MCF 10A (cell line): ENCODE data around the gene NCOA6. TPM values are rescaled to one million over a fixed set of nuclear protein-coding genes. Genes with fewer than 3 reads are reported as not detected.

Experiments
- BruUV-seq: library from RNA; stranded (reverse); fragments of 400-500 nt; replicated peaks from 2 replicates; lab custom pipeline; 2021; lab: Mats Ljungman, UMichigan
- CTCF ChIA-PET: fragments of 300-600 bp; sonication (Branson Sonifier 250); formaldehyde crosslinking; extraction: SDS; loops from one replicate; lab custom pipeline; 2021; ENCODE audit warnings: antibody characterized with exemption, inconsistent platforms; lab: Yijun Ruan, JAX
- POLR2A ChIA-PET: fragments of 300-600, 350-650 bp; sonication (Branson Sonifier 250); formaldehyde crosslinking; extraction: SDS; loops from one replicate; lab custom pipeline; 2020; ENCODE audit warnings: antibody characterized with exemption, inconsistent platforms; lab: Yijun Ruan, JAX
- DNase-seq: peaks from one replicate; pipeline ENCODE4 v3.0.0-alpha.2; 2018; ENCODE audit not compliant: unreplicated experiment
- H3K27ac Mint-ChIP-seq: one replicate; pipeline ENCODE4 v1.8.0; 2022; ENCODE audit warnings: mild to moderate bottlenecking, low read depth, mixed read lengths; ENCODE audit not compliant: unreplicated experiment
- H3K27me3 Mint-ChIP-seq: one replicate; pipeline ENCODE4 v1.8.0; 2022; ENCODE audit warnings: mixed read lengths; ENCODE audit not compliant: insufficient read depth, unreplicated experiment
- H3K36me3 Mint-ChIP-seq: one replicate; pipeline ENCODE4 v1.8.0; 2022; ENCODE audit warnings: mild to moderate bottlenecking, moderate library complexity, mixed read lengths; ENCODE audit not compliant: insufficient read depth, unreplicated experiment
- H3K4me1 Mint-ChIP-seq: one replicate; pipeline ENCODE4 v1.8.0; 2022; ENCODE audit warnings: mixed read lengths; ENCODE audit not compliant: insufficient read depth, unreplicated experiment
- H3K4me3 Mint-ChIP-seq: one replicate; pipeline ENCODE4 v1.8.0; 2022; ENCODE audit warnings: mild to moderate bottlenecking, moderate library complexity, mixed read lengths; ENCODE audit not compliant: unreplicated experiment
- H3K9me3 Mint-ChIP-seq: one replicate; pipeline ENCODE4 v1.8.0; 2022; ENCODE audit warnings: mixed read lengths; ENCODE audit not compliant: unreplicated experiment
- CTCF ChIP-seq: fragments of 200-600 bp; IDR thresholded peaks from one replicate; pipeline ENCODE4 v1.8.0; 2022; ENCODE audit warnings: antibody characterized with exemption, mild to moderate bottlenecking; ENCODE audit not compliant: unreplicated experiment
- intact Hi-C: fragments of 100-400 bp; cut with micrococcal nuclease; formaldehyde crosslinking; loops from 2 replicates; pipeline ENCODE4 v1.14.1; 2022
- total RNA-seq: library from RNA; stranded (reverse); gene quantifications from 2 replicates; pipeline ENCODE4 v1.2.3, GENCODE V29; 2022

Gene NCOA6
- total RNA-seq, 1 experiment from 2014 or later = 27.9 TPM

GRCh38 chr20:34864216-34864615 is 38.8 kb upstream of the NCOA6 start:
- TF ChIP-seq CTCF = no peak
- Mint-ChIP-seq H3K27ac (no peak overlapping the region), H3K36me3 (no peaks in the 10 kb centered on the region), H3K4me1 (no peaks in the 10 kb centered on the region), H3K4me3 (no peak overlapping the region), H3K9me3 (no peaks in the 10 kb centered on the region), H3K27me3 (no peaks in the 10 kb centered on the region)
- no TSS peak for BruUV-seq
- intact Hi-C loops = no loop called here
- ChIA-PET POLR2A (interaction anchor here (0.7 kb wide), 1 partner anchor 338 kb away, joined by 3 read pairs; no protein-coding TSS in a partner anchor), CTCF (interaction anchor here (1.1 to 8.3 kb wide), 3 partner anchors 10 to 232 kb away, joined by 3 to 51 read pairs (median 7); partner anchors contain the start of gene GGT7)
- no peak for DNase-seq

- no peak for TF ChIP-seq CTCF
- ChIA-PET POLR2A (no interaction called here), CTCF (interaction anchor here (0.6 to 8.3 kb wide), 6 partner anchors 8 to 233 kb away, joined by 3 to 51 read pairs (median 4); partner anchors contain the start of gene GGT7)
- no peak overlapping the region for H3K27ac Mint-ChIP-seq
- no peak overlapping the region for H3K4me3 Mint-ChIP-seq
- no peaks in the 10 kb centered on the region for H3K36me3 Mint-ChIP-seq
- no peaks in the 10 kb centered on the region for H3K4me1 Mint-ChIP-seq
- no peak for DNase-seq
- H3K9me3 Mint-ChIP-seq = no peaks in the 10 kb centered on the region
- intact Hi-C loops = no loop called here
- BruUV-seq = no TSS peak
- H3K27me3 Mint-ChIP-seq = no peaks in the 10 kb centered on the region
These were observed 38.0 kb upstream of the NCOA6 start for GRCh38 chr20:34863421-34863965.

- no peaks in the 10 kb centered on the region for H3K4me1 Mint-ChIP-seq
- DNase-seq = no peak
- ChIA-PET POLR2A (no interaction called here), CTCF (interaction anchor here (0.6 to 8.3 kb wide), 6 partner anchors 8 to 295 kb away, joined by 3 to 51 read pairs (median 4); partner anchors contain the start of gene GGT7)
- H3K36me3 Mint-ChIP-seq = no peaks in the 10 kb centered on the region
- no peaks in the 10 kb centered on the region for H3K9me3 Mint-ChIP-seq
- BruUV-seq = no TSS peak
- H3K4me3 Mint-ChIP-seq = no peak overlapping the region
- H3K27me3 Mint-ChIP-seq = no peaks in the 10 kb centered on the region
- no peak overlapping the region for H3K27ac Mint-ChIP-seq
- intact Hi-C loops = no loop called here
- no peak for TF ChIP-seq CTCF
These were observed 37.3 kb upstream of the NCOA6 start for GRCh38 chr20:34862724-34863123.

GRCh38 chr20:34861386-34862084 is 36.1 kb upstream of the NCOA6 start:
- H3K4me1 Mint-ChIP-seq = no peaks in the 10 kb centered on the region
- POLR2A ChIA-PET = no interaction called here
- no peak overlapping the region for H3K27ac Mint-ChIP-seq
- intact Hi-C loops = no loop called here
- no peaks in the 10 kb centered on the region for H3K36me3 Mint-ChIP-seq
- DNase-seq = no peak
- CTCF ChIA-PET = interaction anchor here (0.9 to 8.3 kb wide), 4 partner anchors 10 to 29 kb away, joined by 3 to 51 read pairs (median 4); partner anchors contain the start of gene GGT7
- H3K9me3 Mint-ChIP-seq = no peaks in the 10 kb centered on the region
- H3K4me3 Mint-ChIP-seq = no peak overlapping the region
- BruUV-seq = no TSS peak
- no peaks in the 10 kb centered on the region for H3K27me3 Mint-ChIP-seq
- TF ChIP-seq CTCF = no peak
